Activated effector memory CD4-positive, alpha-beta T cell treated with Interleukin-2 at 50 U/mL for 16 hours (primary cell): ENCODE data around the gene POLR3A.

Source experiments
- DNase-seq: peaks from one replicate; pipeline ENCODE4 v3.0.0-alpha.2; 2020

The POLR3A gene

DNA sequence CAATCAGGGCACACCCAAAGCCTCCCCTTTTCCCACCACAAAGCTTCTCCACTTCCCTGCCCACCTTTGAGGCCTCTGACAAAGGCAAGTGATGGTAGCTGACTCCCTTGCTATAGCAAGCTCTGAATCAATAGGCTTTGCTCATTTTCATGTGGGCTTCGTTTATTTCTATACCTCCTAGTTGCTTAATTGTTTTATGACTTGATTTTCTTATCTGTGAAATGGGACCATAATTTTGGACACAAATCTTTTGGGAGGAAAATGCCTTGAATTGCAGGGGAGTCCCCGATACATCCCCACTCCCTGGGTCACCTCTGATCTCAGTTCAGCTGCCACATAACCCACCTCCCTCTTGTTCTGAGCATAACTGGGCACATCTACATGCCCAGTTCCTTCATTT, 89.1 kb downstream of the POLR3A start:
- DNase-seq: no peak

GRCh38 chr10:77939561-77940001, 89.7 kb downstream of the POLR3A start:
- no peak for DNase-seq

DNA sequence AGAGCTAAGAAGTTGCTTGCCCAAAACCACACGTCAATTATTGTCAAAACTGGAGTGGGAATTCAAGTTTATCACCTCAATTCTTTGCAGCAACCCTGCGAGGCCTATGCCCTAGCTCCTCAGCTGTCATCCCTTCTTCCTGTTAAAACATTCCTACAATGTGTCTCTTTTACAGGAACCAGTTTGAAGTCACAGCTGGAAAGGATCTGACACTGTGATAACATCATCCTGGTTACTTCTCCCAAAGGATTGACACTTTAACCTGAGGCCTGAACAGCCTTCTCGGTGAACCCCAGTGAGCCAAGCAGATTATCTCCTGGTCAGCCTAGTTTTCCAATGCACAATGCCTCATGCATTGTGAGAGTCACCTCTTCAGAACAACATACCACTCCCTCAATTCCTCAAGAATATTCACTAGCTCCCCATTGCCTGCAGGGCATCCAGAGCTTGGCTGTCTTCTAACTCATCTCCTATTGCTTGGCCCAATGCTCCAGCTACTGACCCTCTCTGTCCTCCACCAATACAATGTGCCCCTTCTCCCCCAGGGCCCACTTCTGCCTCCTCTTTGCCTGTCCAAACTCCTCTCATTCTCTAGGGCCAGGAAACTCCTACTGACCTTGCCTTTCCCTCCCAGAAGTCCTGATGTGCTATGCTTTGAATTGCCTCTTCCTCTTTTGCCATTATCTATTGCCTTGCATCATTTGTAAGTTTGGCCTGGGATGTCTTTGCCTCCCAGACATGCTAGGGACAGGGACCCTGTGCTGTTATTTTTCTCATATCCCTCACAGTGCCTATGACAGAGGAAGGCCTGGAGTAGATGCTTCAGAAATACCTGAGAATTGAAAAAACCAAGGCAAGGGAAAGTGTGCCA, 92.4 kb downstream of the POLR3A start:
- no peak for DNase-seq

GRCh38 chr10:77932016-77932715, 97.1 kb downstream of the POLR3A start:
- no peak for DNase-seq

GRCh38 chr10:77927402-77928246, 101.7 kb downstream of the POLR3A start:
- DNase-seq: no peak

DNA sequence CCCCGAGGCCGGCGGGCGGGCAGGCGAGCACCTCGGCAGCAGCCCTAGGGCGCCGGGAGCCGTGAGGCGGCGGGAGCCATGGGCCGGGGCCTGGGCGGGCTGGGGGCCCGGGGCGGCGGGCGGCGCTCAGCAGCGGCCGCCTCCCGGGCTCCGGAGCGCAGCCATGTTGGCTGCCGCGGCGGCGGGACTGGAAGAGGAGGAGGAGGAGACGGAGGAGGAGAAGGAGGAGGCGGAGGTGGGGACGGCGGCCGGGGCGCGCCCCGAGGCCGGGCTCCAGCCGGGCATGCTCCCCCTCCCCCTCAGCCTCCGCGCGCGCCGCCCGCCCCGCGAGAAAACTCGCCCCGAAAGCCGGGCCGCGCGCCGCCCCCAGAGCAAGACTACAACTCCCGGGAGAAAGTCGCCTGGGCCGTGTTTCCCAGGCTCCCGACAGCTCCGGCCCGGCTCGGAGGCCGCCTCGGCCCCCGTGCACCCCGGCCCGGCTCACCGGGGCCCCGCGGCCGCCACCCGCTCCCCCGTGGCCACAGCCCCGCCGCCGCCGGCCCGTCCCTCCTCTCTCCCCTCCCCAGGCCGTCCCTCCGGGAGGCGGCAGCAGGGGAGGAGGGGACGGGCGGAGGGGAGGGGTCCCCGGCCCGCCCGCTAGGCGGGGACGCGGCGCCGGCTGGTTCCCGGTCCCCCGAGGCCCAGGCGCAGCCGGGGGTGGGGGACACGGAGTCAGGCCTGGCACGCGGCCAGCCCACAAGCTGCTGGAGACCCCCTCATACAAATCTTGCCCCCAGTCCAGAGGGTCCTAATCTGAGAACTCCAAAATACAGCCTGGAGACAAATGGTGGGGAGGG, 102.5 kb downstream of the POLR3A start, which contains the start of gene DLG5:
TSS of gene DLG5 (minus strand) at position 190 of the 836 bp plus-strand sequence. CDS start 235 bp downstream, outside the sequence.
- no peak for DNase-seq

DNA sequence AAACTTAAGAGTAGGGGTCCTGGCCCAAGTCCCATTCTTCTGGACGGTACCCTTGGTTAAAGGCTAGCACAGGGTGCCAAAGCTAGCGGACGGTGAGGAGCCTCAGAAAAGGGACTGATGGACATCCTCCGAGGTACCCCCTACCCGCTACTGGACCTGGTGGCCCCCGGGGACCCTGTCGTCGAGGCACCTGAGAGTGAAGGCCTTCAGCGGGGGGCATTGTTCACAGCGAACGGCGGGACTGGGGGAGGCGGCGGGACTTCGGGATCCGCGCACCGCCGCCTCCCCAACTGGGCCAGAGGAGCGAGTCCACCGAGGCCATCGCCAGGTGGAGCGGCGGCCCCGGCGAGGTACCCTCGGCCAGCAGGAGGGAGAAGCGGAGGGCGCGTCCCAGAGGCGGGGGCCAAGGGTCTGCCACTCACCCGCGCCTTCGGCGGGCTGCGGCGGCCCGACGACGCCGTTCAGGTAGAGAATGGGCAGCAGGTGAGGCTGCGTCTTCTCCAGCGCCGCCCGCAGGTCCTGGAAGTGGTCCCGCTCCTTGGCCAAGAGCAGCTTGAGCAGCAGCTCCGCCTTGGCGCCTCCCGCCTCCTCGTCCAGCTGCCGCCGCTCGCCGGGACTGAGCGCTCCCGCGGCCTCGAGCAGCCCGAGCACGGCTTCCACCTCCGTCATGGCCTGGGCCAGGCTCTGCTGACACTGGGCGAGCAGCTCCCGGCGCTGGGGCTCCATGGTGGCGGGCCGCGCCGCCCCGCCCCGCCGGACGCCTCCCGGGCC, 103.3 kb downstream of the POLR3A start:
- no peak for DNase-seq

GRCh38 chr10:77925410-77925794, 103.9 kb downstream of the POLR3A start:
- DNase-seq: no peak

DNA sequence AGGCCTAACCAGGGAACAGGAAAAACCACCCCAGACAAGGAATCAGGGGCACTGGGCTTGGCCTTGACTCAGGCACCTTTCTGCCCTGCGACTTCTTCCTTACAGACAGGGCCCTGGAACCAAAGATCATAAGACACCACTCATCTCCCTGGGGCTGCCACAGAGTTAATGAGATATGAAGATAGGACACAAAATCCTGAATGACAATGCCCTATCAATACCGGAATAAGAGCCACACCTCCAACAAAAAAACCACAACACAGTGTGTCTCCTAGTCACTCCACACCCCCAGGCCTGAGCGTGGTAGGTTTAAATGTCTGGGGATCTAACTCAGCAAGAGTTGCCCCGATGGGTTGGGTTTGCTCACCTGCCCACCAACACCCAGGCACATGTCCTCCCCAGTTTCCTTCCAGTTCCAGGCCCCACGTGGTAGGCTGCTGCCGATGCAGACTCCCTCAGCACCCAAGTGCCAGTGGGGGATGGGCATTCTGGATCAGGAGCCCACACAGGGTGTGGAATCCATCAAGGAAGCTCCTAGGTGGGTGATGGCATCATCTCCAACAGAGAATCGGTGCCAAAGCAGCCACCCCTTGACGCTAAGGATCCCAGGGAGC, 106.6 kb downstream of the POLR3A start:
- DNase-seq: no peak

DNA sequence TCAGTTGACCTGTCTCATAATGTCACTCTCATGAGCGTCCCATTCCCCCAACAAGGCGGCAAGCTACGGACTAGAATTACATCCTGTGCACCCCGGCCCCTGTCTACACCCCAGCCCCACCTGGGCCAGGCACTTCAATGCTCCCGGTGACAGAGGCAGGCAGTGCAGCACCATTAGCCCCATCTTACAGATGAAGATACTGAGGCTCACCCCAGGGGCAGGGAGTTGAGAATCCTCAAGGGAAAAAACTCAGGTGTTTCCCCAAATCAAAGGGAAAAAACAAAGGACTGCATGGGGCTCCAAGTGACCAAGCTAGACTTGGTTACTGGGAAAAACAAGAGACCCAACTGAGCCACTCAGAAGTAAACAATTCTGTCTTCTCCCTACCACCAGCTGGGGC, 107.3 kb downstream of the POLR3A start:
- no peak for DNase-seq

GRCh38 chr10:77921395-77921794, 107.9 kb downstream of the POLR3A start:
- no peak for DNase-seq

- DNase-seq: no peak
Observed at GRCh38 chr10:77920495-77920894, 108.8 kb downstream of the POLR3A start.

- DNase-seq: no peak
Observed at GRCh38 chr10:77919713-77920108, 109.6 kb downstream of the POLR3A start.
